Measurements from ENCODE around the gene ITGB2.
A peak's percentile ranks its signal among the peaks of the same experiment; 100 is the strongest.
"Not testable (repeated sequence)": the region's sequence is repeated elsewhere in the genome, so short reads cannot be mapped to it uniquely, and the experiment has no call there.

Gene ITGB2

DNA sequence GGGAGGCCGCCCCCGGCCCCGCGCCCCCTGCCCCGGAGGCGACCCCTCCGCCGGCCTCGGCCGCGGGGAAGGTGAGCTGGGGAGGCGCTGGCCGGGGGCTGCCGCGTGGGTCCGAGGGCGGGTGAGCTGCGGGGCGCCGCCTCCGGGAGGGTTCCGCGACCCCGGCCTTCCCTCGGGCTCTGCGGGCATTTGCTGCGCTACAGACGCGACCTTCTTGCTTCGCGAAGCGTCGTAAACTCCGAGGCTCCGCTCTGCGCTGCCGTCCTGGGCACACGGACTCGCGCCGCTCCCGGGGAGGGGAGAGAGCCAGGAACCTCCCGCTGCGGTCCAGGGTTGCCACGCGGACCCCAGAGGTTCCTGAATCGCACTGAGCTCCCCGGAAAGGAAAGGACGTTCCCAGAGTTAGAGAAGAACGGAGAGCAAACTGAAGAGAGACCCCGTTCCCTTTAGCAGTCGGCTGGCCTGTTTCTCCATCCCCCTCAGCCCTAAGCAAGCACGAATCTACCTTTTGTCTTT, 19.5 kb upstream of the ITGB2 start:
- DNase-seq (ENCODE audit: low read depth), result no peak

DNA sequence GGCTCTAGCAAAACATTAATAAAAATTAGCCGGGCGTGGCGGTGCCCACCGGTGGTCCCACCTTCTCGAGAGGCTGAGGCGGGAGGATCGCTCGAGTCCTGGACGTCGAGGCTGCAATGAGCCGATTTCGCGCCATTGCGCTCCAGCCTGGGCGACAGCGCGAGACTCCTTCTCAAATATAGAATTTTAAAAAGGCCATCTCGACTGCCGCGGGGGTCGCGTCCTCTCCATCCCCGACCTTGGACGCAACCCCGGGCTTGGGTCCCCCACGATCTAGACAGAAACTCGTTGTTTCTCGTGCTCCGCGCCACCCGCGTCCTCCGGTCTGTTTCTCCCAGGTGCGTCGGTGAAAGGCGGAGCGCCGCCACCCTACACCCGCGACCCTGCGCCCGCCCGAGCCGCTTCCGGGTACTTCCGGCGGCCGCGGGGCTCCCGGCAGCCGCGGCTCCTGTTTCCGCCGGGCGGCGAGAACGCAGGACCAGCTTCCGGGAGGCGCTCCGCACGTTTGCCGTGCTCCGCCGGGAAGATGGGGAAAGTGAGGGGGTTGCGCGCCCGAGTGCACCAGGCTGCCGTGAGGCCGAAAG, 18.9 kb upstream of the ITGB2 start, which contains the start of gene SLX9:
Gene SLX9 (plus strand): TSS at position 498 of the 584 bp plus-strand sequence. CDS start 29 bp downstream, at position 527.
- DNase-seq (ENCODE audit: low read depth), result peak; percentile 23

DNA sequence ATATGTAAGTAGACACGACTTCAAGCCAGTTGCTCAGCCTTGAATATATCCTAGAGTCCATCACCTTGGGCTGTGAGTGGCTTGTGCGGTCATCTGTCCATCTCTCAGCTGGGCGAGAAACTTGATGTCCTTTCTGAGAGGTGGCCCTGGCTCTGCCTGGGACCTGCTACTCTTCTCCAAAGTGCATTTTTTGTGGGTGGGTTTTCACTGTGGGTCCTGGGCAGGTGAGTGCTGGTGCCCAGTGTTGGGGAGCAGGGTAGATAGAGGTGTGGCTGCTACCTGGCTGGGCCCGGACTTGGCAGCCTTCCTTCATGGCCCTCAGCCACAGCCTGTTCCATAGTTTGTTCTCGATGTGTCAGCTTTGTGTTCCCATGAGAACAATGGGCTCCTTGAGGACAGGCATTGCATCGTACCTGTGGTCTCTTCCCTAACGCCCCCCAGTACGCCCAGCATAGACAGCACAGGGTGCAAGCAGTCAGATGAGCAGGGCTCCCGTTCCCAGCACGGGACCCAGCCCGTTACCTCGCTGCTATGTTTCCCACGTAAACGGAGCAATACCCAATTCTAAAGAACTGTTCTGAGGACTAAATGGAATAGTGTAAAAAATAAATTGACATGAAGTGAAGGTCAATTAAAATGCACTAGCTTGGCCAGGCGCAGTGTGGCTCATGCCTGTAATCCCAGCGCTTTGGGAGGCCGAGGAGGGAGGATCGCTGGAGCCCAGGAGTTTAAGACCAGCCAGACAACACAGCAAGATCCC, 18.3 kb upstream of the ITGB2 start:
- no peak for DNase-seq (ENCODE audit: low read depth)

DNA sequence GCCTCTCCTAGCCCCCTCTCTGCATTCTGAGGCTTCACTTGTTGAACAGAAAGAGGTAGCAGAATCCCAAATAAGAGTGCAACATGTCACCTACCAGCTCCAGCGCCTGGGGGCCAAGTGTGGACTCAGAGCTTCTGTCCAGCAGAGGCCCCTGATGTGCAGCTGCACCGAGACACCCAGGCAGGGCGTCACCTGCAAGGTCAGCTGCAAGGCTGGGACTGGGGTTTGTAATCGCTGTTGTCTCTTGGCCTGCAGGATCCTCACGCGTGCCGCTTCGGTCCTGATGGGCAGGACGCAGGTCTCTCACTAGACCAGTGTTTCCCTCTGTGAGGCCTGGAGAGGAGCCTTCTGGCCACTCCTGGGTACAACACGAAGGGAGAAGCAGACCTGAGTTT, 14.8 kb upstream of the ITGB2 start:
- no peak for DNase-seq (ENCODE audit: low read depth)

DNA sequence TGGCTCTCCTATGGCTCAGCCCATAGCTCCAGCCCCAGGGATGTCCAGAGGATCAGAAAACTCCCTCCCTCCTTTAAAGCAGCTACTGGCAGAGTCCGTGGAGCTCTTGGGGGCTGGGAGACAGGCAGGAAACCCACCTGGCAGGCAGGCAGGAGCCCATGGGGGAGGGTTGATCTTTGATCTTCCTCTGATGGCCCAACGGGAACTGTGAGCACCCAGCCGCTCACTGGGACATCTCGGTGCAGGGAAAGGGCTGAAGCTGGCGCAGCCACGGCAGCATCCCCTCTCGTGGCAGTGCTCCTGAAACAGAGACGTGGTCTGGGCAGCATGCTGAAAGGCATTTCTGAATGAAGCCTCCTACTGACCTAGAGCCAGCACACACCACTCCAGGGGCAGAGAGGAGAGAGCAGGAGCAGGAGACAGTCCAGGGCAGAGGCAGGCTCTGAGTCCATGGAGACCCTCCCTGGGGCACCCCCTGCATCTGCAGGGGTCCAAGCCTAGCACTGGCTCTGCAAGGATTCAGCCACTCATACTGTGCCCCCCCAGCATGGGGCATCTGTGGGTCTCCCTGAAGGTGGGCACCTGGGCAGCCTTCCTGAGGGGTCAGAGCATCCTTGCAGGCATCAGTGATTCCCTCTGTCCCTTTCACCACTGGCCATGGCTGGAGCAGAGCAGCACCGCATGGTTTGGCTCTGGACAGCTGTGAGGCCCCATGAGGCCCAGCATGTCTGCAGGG, 14.3 kb upstream of the ITGB2 start:
- DNase-seq (ENCODE audit: low read depth), result no peak

DNA sequence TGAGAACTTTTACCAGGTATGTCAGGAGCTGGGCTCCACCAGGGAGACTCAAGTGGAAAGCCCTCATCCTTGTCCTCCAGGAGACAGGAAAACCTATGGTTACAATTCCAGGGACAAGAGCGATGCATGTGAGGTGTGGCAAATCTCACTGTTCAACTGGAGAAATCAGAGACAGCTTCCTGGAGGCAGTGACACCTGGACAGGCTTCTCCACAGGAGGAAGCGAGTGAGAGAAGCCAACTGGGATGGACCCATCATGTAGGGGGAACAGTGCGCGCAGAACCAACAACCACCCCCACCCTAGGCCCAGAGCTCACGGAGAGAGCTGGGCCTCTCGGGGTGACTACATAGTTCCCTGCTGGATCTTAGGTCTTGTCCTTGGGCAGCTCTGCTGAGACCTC, 13.6 kb upstream of the ITGB2 start:
- no peak for DNase-seq (ENCODE audit: low read depth)

DNA sequence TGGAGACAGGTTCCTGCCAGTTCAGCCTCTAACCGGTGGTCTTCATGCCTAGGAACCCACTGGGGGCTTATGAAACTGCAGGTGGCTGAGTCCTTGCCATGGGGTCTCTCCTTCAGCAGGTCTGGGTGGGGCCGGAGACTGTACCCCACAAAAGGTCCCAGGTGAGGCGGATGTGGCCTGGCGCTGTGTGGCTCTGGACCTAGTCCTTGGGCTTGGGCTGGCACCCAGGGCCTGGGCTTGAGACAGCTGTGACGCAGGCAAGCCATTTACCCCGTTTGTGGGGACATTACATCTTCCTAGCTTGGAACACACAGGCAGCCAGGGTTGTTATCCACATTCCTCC, 13.2 kb upstream of the ITGB2 start:
- DNase-seq (ENCODE audit: low read depth), result no peak

DNA sequence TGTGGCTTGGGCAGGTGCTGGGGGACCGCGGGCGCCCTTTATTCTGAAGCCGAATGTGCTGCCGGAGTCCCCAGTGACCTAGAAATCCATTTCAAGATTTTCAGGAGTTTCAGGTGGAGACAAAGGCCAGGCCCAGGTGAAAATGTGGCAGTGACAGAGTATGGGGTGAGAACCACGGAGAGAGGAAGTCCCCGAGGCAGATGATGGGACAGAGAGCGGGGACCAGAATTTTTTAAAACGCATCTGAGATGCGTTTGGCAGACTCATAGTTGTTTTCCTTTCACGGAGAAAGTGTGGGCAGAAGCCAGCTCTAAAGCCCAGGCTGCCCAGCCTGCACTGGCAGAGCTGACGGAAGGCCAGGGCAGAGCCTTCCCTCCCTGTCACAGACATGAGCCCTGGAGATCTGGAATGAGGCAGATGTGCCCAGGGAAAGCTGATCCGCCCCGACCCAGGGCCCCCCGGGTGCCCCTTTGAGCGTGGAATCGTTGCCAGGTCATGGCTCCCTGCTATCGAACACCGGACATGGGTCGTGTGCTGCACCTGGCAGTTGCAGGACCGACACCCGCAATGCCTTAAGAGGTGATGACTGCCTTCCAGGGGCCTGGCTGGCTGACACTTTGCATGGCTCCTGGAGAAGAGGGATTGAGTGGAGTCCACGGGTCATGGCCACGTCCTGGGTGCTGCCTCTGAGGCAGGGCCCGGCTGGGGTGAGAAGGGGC, 12.7 kb upstream of the ITGB2 start:
- DNase-seq (ENCODE audit: low read depth), result no peak

DNA sequence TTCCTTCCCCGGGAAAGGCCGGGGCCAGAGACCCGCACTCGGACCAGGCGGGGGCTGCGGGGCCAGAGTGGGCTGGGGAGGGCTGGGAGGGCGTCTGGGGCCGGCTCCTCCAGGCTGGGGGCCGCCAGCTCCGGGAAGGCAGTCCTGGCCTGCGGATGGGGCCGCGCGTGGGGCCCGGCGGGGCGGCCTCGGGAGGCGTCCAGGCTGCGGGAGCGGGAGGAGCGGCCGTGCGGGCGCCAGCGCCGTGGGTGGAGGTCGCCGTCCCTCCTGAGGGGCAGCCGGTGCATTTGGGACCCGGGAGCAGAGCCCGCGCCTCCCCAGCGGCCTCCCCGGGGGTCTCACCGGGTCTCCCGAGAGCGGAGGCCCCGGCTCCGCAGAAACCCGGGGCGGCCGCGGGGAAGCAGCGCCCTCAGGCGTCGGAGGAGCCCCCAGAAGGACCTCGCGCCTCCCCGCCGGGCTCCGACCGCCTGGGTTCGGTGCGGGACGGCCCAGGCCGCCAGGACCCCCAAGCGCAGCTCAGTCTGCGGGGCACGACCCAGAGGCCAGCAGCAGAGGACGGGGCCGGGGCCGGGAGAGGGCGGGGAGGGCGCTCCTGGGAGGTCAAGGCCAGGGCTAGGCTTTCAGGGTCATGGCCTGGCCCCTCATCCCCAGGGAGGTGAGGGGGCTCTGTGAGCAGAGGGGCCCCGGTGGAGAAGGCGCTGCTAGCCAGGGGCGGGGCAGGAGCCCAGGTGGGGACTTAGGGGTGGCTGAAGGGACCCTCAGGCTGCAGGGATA, 11.9 kb upstream of the ITGB2 start:
- no peak for DNase-seq (ENCODE audit: low read depth)

DNA sequence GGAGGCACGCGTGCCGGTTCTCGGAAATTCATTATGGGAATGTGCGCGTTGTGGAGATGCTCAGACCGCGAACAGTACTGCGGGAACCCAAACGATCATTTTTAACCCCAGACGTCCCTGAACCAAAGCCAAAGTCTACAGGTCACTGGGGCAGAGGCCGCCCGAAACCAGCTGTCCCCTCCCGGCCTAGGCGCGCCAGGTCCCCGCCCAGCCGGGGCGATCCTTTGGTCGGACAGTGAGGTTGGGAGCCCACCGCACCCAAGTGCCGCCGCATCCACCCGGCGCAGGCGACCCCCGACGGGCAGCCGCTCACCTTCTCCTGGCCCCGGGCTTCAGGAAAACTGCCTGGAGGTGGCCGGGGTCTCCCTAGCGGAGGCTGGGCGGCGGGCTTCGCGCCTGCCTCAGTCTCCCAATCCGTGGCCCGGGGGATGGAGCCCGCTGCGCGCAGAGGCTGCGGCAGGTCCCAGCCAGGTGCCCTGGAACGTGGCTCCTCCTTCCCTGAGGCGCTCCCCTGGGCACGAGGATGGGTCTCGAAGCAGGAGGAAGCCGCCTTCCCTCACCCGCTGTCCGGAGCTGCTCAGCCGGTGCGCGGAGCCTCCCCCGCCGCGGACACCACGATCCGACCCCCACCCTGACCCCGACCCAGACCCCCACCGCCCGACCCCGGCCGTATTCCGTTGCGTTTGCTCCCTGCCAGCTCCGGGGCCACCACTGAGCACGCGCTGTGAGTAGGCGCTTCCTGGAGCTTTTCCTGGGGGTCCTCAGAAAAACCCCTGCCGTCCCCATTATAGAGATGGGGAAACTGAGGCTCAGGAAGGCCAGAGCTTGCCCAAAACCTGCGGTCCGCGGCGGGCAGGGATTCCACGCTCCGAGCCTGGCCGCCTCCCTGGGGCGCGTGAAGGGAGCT, 11.1 kb upstream of the ITGB2 start:
- no peak for DNase-seq (ENCODE audit: low read depth)

DNA sequence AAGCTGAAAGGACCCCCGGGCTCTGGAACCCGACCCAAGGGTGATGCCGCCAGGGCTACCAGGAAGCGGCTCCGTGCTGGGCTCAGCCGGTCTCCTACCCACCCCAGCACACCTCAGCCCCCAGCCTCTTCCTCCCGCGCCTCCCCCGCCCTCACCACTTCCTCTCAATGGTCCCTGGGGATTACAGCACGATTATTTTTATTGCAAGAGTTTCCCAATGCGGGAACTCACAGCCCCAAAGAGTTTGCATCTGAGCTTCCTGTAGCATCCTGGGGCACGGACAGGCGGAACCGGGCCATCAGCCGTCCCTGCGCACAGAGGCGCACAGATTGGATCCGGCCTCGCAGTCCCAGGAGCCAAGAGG, 10.4 kb upstream of the ITGB2 start:
- DNase-seq (ENCODE audit: low read depth), result no peak

DNA sequence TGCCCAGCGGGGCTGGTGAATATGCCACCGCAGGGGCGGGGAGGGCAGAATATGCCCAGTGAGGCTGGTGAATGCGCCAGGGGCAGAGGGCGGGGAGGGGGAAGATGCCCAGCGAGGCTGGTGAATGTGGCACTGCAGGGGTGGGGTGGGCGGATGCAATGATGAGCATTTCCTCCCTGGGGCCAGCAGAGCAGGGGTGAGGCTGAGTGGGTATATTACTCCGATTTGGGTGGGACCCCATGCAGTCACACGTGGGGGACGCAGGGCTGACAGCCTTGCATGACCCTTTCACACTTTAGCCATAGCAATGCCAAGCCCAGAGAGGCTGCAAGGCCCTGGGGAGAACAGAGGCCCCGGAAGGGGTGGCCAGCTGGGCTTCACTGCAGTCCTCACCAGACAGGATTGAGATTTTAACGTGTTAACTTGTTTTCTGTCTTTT, 9.9 kb upstream of the ITGB2 start:
- no peak for DNase-seq (ENCODE audit: low read depth)

DNA sequence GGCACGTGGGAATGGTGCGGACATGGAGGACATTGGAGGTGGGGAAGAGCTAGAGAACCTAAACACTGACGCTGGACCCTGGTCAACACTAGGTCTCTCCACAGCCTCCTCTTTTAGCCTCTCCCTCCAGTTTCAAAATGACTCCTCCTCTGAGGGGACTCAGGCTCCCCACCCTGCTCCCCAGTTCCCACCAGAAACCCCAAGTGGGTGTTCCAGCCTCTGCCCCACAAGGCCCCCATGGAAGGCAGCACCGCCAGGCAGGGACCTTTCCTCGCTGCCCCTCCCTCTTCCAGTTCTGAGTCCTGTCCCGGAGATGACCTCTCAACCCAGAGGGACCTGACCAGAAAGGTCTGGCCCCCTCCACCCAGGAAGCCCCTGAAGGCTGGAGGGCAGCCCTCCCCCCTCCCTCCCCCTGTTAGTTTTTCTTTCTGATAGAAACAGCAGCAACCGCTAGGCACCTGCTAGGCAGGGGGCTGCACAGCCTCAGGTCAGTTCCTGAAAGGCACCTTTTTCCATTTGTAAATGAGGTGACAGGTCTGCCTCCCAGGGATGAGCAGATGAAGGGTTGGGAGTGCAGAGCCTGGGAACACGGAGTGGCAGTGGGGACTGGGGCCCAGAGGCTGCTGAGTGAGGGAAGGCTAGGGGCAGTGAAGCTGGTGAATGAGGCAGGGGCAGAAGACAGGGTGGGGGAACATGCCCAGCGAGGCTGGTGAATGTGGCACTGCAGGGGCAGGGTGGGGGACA, 9.3 kb upstream of the ITGB2 start:
- DNase-seq (ENCODE audit: low read depth), result no peak

DNA sequence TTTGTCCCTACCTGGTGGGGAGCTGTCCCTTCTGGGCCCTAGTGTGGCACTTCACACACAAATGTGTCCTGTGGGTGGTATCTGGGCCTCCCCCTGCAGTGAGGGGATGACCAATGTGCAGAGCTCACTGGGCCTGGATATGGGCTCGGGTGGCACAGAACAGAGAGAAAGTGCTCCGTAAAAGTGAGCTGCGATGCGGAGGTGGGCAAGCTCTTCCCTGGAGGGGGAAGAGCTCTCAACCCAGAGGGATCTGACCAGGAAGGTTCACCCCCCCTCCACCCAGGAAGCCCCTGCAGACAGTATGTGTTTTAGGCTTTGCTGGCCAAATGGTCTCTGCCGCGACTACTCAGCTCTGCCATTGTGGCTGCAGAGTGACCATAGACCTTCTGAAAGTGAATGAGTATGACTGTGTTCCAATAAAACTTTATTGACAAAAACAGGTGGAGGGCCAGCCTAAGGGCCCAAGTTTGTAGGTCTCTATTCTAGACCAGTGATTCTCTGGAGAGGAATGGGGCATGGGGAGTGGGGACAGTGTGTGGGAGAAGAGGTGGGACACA, 8.6 kb upstream of the ITGB2 start:
- no peak for DNase-seq (ENCODE audit: low read depth)

DNA sequence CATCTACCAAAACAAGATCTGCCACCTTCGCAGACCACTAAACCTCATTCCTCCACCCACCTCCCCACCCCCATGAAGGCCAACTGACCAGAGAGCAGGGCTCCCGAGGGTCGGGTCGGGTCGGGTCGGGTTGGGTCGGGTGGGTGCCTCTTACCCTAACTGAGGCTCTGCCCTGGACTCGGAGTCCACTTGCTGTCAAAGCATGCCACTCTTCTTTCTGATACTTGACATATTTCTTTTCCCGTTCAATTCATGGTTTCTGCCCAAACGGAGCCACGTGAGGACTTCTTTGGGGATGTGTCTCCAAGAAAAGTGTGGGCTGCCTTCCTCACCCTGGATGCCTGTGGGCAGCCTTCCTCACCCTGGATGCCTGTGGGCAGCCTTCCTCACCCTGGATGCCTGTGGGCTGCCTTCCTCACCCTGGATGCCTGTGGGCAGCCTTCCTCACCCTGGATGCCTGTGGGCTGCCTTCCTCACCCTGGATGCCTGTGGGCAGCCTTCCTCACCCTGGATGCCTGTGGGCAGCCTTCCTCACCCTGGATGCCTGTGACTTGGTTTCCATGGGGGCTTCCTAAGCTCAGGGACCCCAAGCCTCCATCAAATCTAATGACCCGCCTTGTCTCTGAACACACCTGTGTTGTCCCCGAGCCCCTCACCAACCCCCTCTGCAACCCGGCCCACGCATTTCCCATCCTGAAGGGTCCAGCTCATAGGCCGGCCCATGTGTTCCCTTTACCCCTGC, 8.0 kb upstream of the ITGB2 start:
- DNase-seq (ENCODE audit: low read depth), result not testable (repeated sequence)

DNA sequence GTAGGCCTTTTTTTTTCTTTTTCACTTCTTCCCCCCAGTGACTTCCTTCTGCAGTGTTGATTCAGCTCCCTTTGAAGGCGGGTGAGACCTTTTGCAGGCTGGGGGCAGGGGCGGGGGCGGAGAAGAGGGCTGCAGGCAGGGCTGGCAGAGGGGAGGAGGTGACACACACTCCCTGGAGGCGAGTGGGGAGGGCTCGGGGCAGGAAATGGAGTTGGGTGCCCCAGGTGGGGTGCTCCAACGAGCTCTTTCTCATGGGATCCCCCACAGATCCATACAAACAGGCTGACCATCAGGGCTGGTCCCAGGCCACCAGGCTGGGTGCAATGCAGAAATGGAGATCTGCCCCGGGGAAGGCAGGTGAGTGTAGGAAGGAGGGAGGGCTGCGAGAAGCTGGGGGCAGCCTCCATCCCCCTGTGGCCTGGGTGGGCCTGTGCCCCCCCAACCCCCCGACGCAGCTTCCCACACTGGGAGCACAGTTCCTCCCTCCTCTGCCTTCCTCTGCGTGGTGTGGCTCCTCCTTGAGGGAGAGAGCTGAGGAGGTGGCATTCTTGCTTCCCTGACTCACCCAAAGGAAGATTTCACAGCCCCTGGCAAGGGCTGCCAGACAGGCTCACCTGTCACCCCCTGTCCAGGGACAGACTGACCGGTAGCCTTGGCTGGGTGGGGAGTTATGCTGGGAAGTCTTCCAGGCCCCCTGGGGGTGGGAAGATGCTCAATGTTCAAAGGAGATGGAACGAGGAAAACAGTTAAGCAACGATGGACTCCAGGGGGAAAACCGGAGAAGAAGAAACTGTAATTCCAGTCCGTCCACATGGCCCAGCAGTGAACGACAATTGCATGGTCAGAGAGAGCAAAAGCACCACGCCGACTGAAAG, 7.1 kb upstream of the ITGB2 start:
- DNase-seq (ENCODE audit: low read depth), result no peak

DNA sequence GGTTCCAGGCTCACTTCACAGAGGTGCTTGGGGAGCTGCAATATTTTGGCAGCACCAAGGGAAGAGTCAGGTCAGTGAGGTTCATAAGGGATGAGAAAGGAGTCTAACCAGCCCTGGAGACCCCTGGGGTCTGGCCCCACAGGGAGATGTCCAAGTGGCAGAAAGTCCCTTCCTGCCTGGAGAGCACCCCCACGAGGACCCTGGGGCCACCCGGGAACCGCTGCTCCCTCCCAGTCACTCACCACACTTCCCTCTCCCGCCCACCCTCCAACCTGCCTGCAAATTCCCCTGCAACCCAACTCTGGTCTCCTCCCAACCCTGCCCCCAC, 6.5 kb upstream of the ITGB2 start:
- no peak for DNase-seq (ENCODE audit: low read depth)
